ENCODE measurements around the gene TRPM3. TPM values are rescaled to one million over a fixed set of nuclear protein-coding genes. Genes with fewer than 3 reads are reported as not detected.

TRPM3 gene
- total RNA-seq, 1 donor from 2014 or later = 0.35 TPM

GRCh38 chr9:70986984-70987383, 134.4 kb downstream of the TRPM3 start:
- ATAC-seq = no peak
- no peaks in the 10 kb centered on the region for H3K4me1 ChIP-seq

GRCh38 chr9:70983723-70984295, 137.6 kb downstream of the TRPM3 start:
- no peaks in the 10 kb centered on the region for H3K36me3 ChIP-seq
- DNase-seq (no peak), ATAC-seq (no peak)
- no peaks in the 10 kb centered on the region for H3K9me3 ChIP-seq
- H3K27me3 ChIP-seq = no peaks in the 10 kb centered on the region
- no peak overlapping the region for H3K4me3 ChIP-seq
- no peak for TF ChIP-seq CTCF (IDR thresholded peaks at IDR 0.05)
- no peaks in the 10 kb centered on the region for H3K4me1 ChIP-seq
- intact Hi-C loops (cut with DNase I) = no loop called here
- no peak overlapping the region for H3K27ac ChIP-seq

More at GRCh38 chr9:70986984-70987383, 134.4 kb downstream of the TRPM3 start:
- no peak for TF ChIP-seq CTCF (IDR thresholded peaks at IDR 0.05)
- no peak for DNase-seq
- no peaks in the 10 kb centered on the region for H3K27me3 ChIP-seq
- H3K36me3 ChIP-seq = no peaks in the 10 kb centered on the region
- no peak overlapping the region for H3K27ac ChIP-seq
- intact Hi-C loops (cut with DNase I) = no loop called here
- H3K4me3 ChIP-seq = no peak overlapping the region
- H3K9me3 ChIP-seq = no peaks in the 10 kb centered on the region

GRCh38 chr9:70981312-70981711, 140.1 kb downstream of the TRPM3 start:
- no peak overlapping the region for H3K4me3 ChIP-seq
- no peak overlapping the region for H3K27ac ChIP-seq
- no peaks in the 10 kb centered on the region for H3K9me3 ChIP-seq
- no peak for TF ChIP-seq CTCF (IDR thresholded peaks at IDR 0.05)
- no peaks in the 10 kb centered on the region for H3K36me3 ChIP-seq
- DNase-seq (no peak), ATAC-seq (no peak)
- intact Hi-C loops (cut with DNase I) = no loop called here
- H3K4me1 ChIP-seq = no peaks in the 10 kb centered on the region
- H3K27me3 ChIP-seq = no peaks in the 10 kb centered on the region

GRCh38 chr9:70979966-70980365, 141.5 kb downstream of the TRPM3 start:
- H3K4me3 ChIP-seq = no peak overlapping the region
- H3K4me1 ChIP-seq = no peaks in the 10 kb centered on the region
- DNase-seq (no peak), ATAC-seq (no peak)
- no peaks in the 10 kb centered on the region for H3K36me3 ChIP-seq
- H3K27me3 ChIP-seq = no peaks in the 10 kb centered on the region
- H3K27ac ChIP-seq = no peak overlapping the region
- H3K9me3 ChIP-seq = no peaks in the 10 kb centered on the region
- intact Hi-C loops (cut with DNase I) = no loop called here
- no peak for TF ChIP-seq CTCF (IDR thresholded peaks at IDR 0.05)

GRCh38 chr9:70978085-70978484, 143.3 kb downstream of the TRPM3 start:
- no peak for ATAC-seq
- no peaks in the 10 kb centered on the region for H3K9me3 ChIP-seq

More at GRCh38 chr9:70978085-70978484, 143.3 kb downstream of the TRPM3 start:
- Histone ChIP-seq H3K27ac (no peak overlapping the region), H3K27me3 (no peaks in the 10 kb centered on the region), H3K36me3 (no peaks in the 10 kb centered on the region), H3K4me1 (no peaks in the 10 kb centered on the region), H3K4me3 (no peak overlapping the region)
- intact Hi-C loops (cut with DNase I) = no loop called here
- no peak for TF ChIP-seq CTCF (IDR thresholded peaks at IDR 0.05)
- no peak for DNase-seq

Data from upper lobe of right lung (tissue), 1 donor.